A549 (cell line): ENCODE measurements around the gene GCLC. TPM values are rescaled to one million over a fixed set of nuclear protein-coding genes. Genes with fewer than 3 reads are reported as not detected.

ENCODE experiments used
- ATAC-seq, 2 experiments: fragments of 200-7000 bp in 1 of 2; fragments of >200 bp in 1 of 2; cut with Nextera tagmentation in 1 of 2; cut with Tn5 transposase in 1 of 2; 3 replicates each; pipeline versions ENCODE4 v1.8.0 to v1.9.1; 2018 to 2020; ENCODE audit warnings: mild to moderate bottlenecking in 1 of 2, moderate library complexity in 1 of 2
- CTCF ChIA-PET: fragments of 300-600 bp; sonication (Branson Sonifier 250); formaldehyde crosslinking; extraction: SDS; loops from one replicate; lab custom pipeline; 2021; ENCODE audit warnings: antibody characterized with exemption, inconsistent platforms; lab: Yijun Ruan, JAX
- POLR2A ChIA-PET: fragments of 350-600 bp; formaldehyde crosslinking; extraction: SDS; loops from one replicate; lab custom pipeline; 2021; ENCODE audit warnings: antibody characterized with exemption, inconsistent platforms; lab: Yijun Ruan, JAX
- DNase-seq, 2 experiments: peaks; one replicate each; pipeline versions ENCODE4 v3.0.0 to v3.0.0-alpha.2; 2011 to 2016; ENCODE audit warnings: low read depth in 1 of 2, low spot score in 1 of 2
- FAIRE-seq: peaks from 2 replicates; lab custom pipeline; 2011; peaks lifted over from hg19 to GRCh38; lab: Jason Lieb, UNC
- H3K27ac ChIP-seq, 2 experiments: fragments of >200 bp; sonication (Bioruptor Twin); formaldehyde crosslinking; 3 replicates each; pipeline ENCODE4 v1.5.1; 2016 to 2017
- H3K4me1 ChIP-seq: fragments of >200 bp; sonication (Bioruptor Twin); formaldehyde crosslinking; 3 replicates; pipeline ENCODE4 v1.6.1; 2016
- H3K4me2 ChIP-seq: fragments of >200 bp; sonication (Bioruptor Twin); formaldehyde crosslinking; 3 replicates; pipeline ENCODE4 v1.6.1; 2016
- H3K4me3 ChIP-seq: fragments of >200 bp; sonication (Bioruptor Twin); formaldehyde crosslinking; 3 replicates; pipeline ENCODE4 v1.5.1; 2016
- H3K9me3 ChIP-seq: fragments of >200 bp; sonication (Bioruptor Twin); formaldehyde crosslinking; 3 replicates; pipeline ENCODE4 v1.6.1; 2016
- BHLHE40 ChIP-seq: IDR thresholded peaks from 2 replicates; pipeline ENCODE4 v1.6.1; 2012; ENCODE audit warnings: low read depth, low read length, inconsistent platforms
- CEBPB ChIP-seq, 2 experiments: fragments of >200 bp in 1 of 2; sonication (Bioruptor Twin) in 1 of 2; formaldehyde crosslinking in 1 of 2; IDR thresholded peaks; 2 replicates each; pipeline ENCODE4 v1.6.1; 2012 to 2016
- CTCF ChIP-seq: fragments of >200 bp; sonication (Bioruptor Twin); formaldehyde crosslinking; IDR thresholded peaks from 3 replicates; pipeline ENCODE4 v1.5.1; 2016
- EHF ChIP-seq: fragments of 250-450 bp; sonication (Bioruptor Pico); IDR thresholded peaks from 2 replicates; pipeline ENCODE4 v1.5.0; 2020; ENCODE audit warnings: mild to moderate bottlenecking
- EHMT2 ChIP-seq: fragments of 200-600 bp; sonication (generic); IDR thresholded peaks from 2 replicates; pipeline ENCODE4 v1.6.1; 2016; ENCODE audit warnings: antibody characterized with exemption, low read depth, mild to moderate bottlenecking, moderate library complexity
- ELK1 ChIP-seq: fragments of 150-350 bp; IDR thresholded peaks from 2 replicates; pipeline ENCODE4 v1.6.1; 2014; ENCODE audit warnings: low read depth, mild to moderate bottlenecking, low read length
- EP300 ChIP-seq, 2 experiments: fragments of >200 bp; sonication (Bioruptor Twin); formaldehyde crosslinking; IDR thresholded peaks; 2 replicates in 1 of 2; 3 replicates in 1 of 2; pipeline ENCODE4 v1.6.1; 2016 to 2017
- FOSB ChIP-seq: fragments of 250-450 bp; sonication (Bioruptor Pico); IDR thresholded peaks from 2 replicates; pipeline ENCODE4 v1.5.0; 2020; ENCODE audit warnings: mild to moderate bottlenecking, moderate library complexity
- FOSL2 ChIP-seq, 2 experiments: fragments of 450-650 bp in 1 of 2; fragments of >200 bp in 1 of 2; sonication (Bioruptor Twin) in 1 of 2; formaldehyde crosslinking; IDR thresholded peaks; 2 replicates each; pipeline versions ENCODE4 v1.5.0 to v1.6.1; 2016 to 2020; ENCODE audit warnings: mild to moderate bottlenecking in 1 of 2, moderate library complexity in 1 of 2
- JUNB ChIP-seq: fragments of >200 bp; sonication (Bioruptor Twin); formaldehyde crosslinking; IDR thresholded peaks from 2 replicates; pipeline ENCODE4 v1.6.1; 2016
- KDM1A ChIP-seq: fragments of 200-600 bp; sonication (generic); IDR thresholded peaks from 2 replicates; pipeline ENCODE4 v1.6.1; 2016; ENCODE audit warnings: low read depth, mild to moderate bottlenecking
- KDM5A ChIP-seq: fragments of 200-600 bp; sonication (generic); IDR thresholded peaks from 2 replicates; pipeline ENCODE4 v1.6.1; 2016; ENCODE audit warnings: antibody characterized with exemption, mild to moderate bottlenecking
- MAFK ChIP-seq: fragments of 450-650 bp; IDR thresholded peaks from 2 replicates; pipeline ENCODE4 v1.6.1; 2014; ENCODE audit not compliant: partially characterized antibody
- NFE2L2 ChIP-seq: fragments of 150-350 bp; conservative IDR thresholded peaks from 2 replicates; pipeline ENCODE4 v1.6.1; 2014; ENCODE audit warnings: low read length
- NPAS2 ChIP-seq: fragments of 250-450 bp; sonication (Bioruptor Pico); IDR thresholded peaks from 2 replicates; pipeline ENCODE4 v1.8.0; 2022; ENCODE audit warnings: mild to moderate bottlenecking, moderate library complexity, borderline replicate concordance
- NR3C1 ChIP-seq: fragments of >200 bp; sonication (Bioruptor Twin); formaldehyde crosslinking; IDR thresholded peaks from 3 replicates; pipeline ENCODE4 v1.6.1; 2017
- POLR2A ChIP-seq: IDR thresholded peaks from 2 replicates; pipeline ENCODE4 v1.6.1; 2012; ENCODE audit warnings: mild to moderate bottlenecking, low read length
- POLR2AphosphoS2 ChIP-seq: conservative IDR thresholded peaks from 2 replicates; pipeline ENCODE4 v1.6.1; 2012; ENCODE audit warnings: low read length, improper control_type of control experiment, inconsistent platforms
- RARB ChIP-seq: fragments of 250-450 bp; sonication (Bioruptor Pico); IDR thresholded peaks from 2 replicates; pipeline ENCODE4 v1.8.0; 2021; ENCODE audit warnings: mild to moderate bottlenecking, moderate library complexity
- RCOR1 ChIP-seq: fragments of 150-350 bp; IDR thresholded peaks from 2 replicates; pipeline ENCODE4 v1.6.1; 2014; ENCODE audit warnings: antibody characterized with exemption, low read length, low read depth
- SMC3 ChIP-seq: fragments of >200 bp; sonication (Bioruptor Twin); formaldehyde crosslinking; IDR thresholded peaks from 3 replicates; pipeline ENCODE4 v1.6.1; 2018; ENCODE audit warnings: inconsistent platforms
- TP53 ChIP-seq: fragments of 250-450 bp; sonication (Bioruptor Pico); IDR thresholded peaks from 2 replicates; pipeline ENCODE4 v1.5.0; 2021; ENCODE audit warnings: mild to moderate bottlenecking, moderate library complexity
- USF2 ChIP-seq: fragments of 450-650 bp; IDR thresholded peaks from 2 replicates; pipeline ENCODE4 v1.6.1; 2014; ENCODE audit warnings: antibody characterized with exemption
- ZNF302 ChIP-seq: fragments of 250-450 bp; sonication (Bioruptor Pico); IDR thresholded peaks from 2 replicates; pipeline ENCODE4 v1.9.0; 2021; ENCODE audit warnings: inconsistent platforms, mild to moderate bottlenecking, moderate library complexity
- ZSCAN20 ChIP-seq: fragments of 250-450 bp; sonication (Bioruptor Pico); IDR thresholded peaks from 2 replicates; pipeline ENCODE4 v1.8.0; 2022; ENCODE audit warnings: mild to moderate bottlenecking, moderate library complexity
- WGBS: methylation state at CpG from one replicate; pipeline ENCODE4 v1.1.6; 2017; ENCODE audit errors: missing lambda C conversion rate; 5-methylcytosine and 5-hydroxymethylcytosine counted together
- polyA plus RNA-seq, 4 experiments: library from polyadenylated mRNA; depleted of rRNA in 3 of 4; stranded (reverse); fragments of >200 nt; fragmentation: RNase III in 1 of 4; extraction: RNeasy Plus Mini Kit Qiagen cat#74134 plus additional on column Dnase treatment in 1 of 4; gene quantifications; 2 replicates in 3 of 4; 3 replicates in 1 of 4; pipeline ENCODE4 v1.2.3, GENCODE V29; 2011 to 2017
- TF ChIP-seq, protein P1 (sequence below): fragments of >200 bp; sonication (Bioruptor Twin); formaldehyde crosslinking; IDR thresholded peaks from 3 replicates; pipeline ENCODE4 v1.6.1; 2016

GCLC gene
- polyA plus RNA-seq, 2 of the 4 experiments (the other 2 are of a cell fraction): 116 to 180 TPM

DNA sequence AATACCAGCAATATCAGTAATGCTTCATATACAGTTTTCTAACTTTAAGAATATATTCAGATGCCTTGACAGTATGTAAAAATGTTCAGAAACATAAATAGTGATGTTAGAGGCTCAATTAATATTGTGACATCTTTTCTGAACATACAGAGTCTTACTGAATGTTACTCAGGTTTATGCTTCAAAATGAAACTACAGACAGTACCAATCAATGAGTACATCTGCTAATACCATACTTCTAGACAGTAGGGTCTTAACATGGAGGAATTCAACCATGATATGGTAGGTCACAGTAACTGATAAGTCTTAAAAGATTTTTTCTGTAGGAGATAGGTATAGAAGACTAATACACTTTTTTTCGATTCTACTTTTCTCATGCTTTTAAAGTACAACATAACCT lies 8.3 kb downstream of the GCLC start (continued):
- TF ChIP-seq ZSCAN20 (CRISPR knock-in tag) (no peak), CEBPB (IDR thresholded peaks at IDR 0.05) (no peak), RARB (CRISPR knock-in tag) (no peak), KDM1A (no peak), JUNB (no peak)

DNA sequence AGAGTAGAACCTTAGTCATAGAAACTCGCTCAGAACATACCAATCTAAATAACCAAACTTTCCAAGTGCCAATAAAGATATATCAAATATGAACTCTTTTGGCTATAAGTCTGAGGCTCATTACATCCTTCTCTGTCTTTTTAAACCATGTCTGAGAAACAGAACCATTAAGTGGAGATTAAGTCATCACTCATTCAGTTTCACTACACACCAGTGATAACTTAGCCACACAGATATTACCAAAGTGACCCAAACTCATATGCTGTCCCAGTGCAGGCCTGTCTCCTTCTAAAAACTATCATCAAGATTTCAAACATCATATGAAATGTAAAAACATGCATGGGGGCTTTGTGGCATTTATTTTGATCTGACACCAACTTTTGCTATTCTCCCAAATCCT lies 12.0 kb downstream of the GCLC start:
- CTCF ChIA-PET: interaction anchor here (1.0 kb wide), 2 partner anchors 12 to 40 kb away, joined by 3 to 4 read pairs; partner anchors contain the start of gene GCLC
- H3K4me1 ChIP-seq: peaks cover 93% of the 10 kb centered on the region
- FAIRE-seq: no peak
- DNase-seq: no peak
- H3K27ac ChIP-seq: peak overlapping the region; percentile 58 to 76; a peak in 5 of 6 replicates
- no peaks in the 10 kb centered on the region for H3K9me3 ChIP-seq
- no peak for ATAC-seq
- no peak overlapping the region for H3K4me3 ChIP-seq
- TF ChIP-seq EP300 (IDR thresholded peaks at IDR 0.05): no peak
- no peak for TF ChIP-seq FOSL2 (IDR thresholded peaks at IDR 0.05)
- TF ChIP-seq FOSL2 (CRISPR knock-in tag; IDR thresholded peaks at IDR 0.05): no peak
- TF ChIP-seq, protein P1, sequence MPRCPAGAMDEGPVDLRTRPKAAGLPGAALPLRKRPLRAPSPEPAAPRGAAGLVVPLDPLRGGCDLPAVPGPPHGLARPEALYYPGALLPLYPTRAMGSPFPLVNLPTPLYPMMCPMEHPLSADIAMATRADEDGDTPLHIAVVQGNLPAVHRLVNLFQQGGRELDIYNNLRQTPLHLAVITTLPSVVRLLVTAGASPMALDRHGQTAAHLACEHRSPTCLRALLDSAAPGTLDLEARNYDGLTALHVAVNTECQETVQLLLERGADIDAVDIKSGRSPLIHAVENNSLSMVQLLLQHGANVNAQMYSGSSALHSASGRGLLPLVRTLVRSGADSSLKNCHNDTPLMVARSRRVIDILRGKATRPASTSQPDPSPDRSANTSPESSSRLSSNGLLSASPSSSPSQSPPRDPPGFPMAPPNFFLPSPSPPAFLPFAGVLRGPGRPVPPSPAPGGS: no peak
- TF ChIP-seq MAFK: no peak
- no peak for TF ChIP-seq ZNF302 (CRISPR knock-in tag)
- no peak for TF ChIP-seq EHF (CRISPR knock-in tag)
- no peak for TF ChIP-seq CTCF
- TF ChIP-seq POLR2AphosphoS2: no peak
- no peak for TF ChIP-seq ZSCAN20 (CRISPR knock-in tag)
- no peak for TF ChIP-seq EHMT2
- TF ChIP-seq NR3C1: no peak
- no peak for TF ChIP-seq BHLHE40
- TF ChIP-seq KDM5A: no peak
- TF ChIP-seq NPAS2 (CRISPR knock-in tag): no peak
- whole genome bisulfite sequencing: 67% methylated on average over 1 of the region's 1 CpG
- POLR2A ChIA-PET: interaction anchor here (1.2 kb wide), 1 partner anchor 12 kb away, joined by 3 read pairs; the partner anchor contains the start of gene GCLC
- peak overlapping the region; percentile 56 for H3K4me2 ChIP-seq

DNA sequence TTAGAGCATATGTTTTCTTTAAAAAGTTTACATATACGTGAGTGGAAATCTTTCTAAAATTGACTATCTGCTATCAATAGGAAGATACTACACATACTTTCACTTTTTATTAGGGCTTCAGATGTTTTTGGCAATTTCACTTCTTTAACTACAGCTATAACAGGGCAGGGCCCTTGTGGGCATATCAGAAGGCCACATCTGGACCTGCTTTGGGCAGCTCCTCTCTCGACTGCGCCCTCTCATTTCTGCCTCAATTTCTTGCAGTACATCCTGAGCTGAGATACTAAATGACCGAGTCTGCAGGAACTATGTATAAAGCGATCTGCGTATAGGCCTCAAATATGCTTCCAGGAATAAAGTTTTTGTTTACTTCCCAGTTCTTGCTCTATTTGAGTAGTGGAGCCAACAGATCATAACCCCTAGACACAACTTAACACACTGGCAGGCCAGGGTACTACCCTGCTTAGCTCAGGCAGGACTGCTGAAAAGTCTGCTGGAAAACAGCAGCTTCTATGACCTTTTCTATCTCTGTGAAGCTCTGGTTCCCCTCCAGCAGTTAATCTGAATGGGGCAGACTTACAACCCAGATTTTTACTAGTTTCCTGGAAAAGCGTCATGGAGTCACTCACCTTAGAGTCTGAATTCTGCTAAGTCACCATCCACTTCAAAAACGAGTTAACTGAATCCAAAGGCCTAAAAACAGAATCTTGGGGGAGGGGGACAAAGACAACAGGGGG lies 12.7 kb downstream of the GCLC start:
- ChIA-PET CTCF (interaction anchor here (0.9 to 1.9 kb wide), 6 partner anchors 12 to 196 kb away, joined by 3 to 11 read pairs (median 4); partner anchors contain the start of gene GCLC), POLR2A (interaction anchor here (1.2 kb wide), 1 partner anchor 13 kb away, joined by 3 read pairs; the partner anchor contains the start of gene GCLC)
- H3K27ac ChIP-seq: peak overlapping the region; percentile 58 to 76
- whole genome bisulfite sequencing: 59% methylated on average over 8 of the region's 8 CpGs
- FAIRE-seq: no peak
- TF ChIP-seq USF2 (no peak), ELK1 (no peak), EHF (CRISPR knock-in tag) (no peak), CEBPB (IDR thresholded peaks at IDR 0.05) (no peak), NR3C1 (no peak), NFE2L2 (no peak), FOSB (CRISPR knock-in tag) (no peak), RCOR1 (no peak), SMC3 (no peak), TP53 (CRISPR knock-in tag) (no peak), POLR2A (no peak), POLR2AphosphoS2 (no peak)
- TF ChIP-seq, protein P1: no peak
- ATAC-seq: peak in 1 of 2 experiments; percentile 16; a peak in 1 of 6 replicates
- DNase-seq: no peak
- peak overlapping the region; percentile 56 for H3K4me2 ChIP-seq
- no peak overlapping the region for H3K4me3 ChIP-seq
- H3K9me3 ChIP-seq: no peaks in the 10 kb centered on the region
- peaks cover 93% of the 10 kb centered on the region for H3K4me1 ChIP-seq
